OCI-LY1 (cell line): ENCODE measurements around the gene ZNF219.

Experiments used
- H2AFZ ChIP-seq: fragments of 200-600 bp; sonication (generic), shearing (Covaris generic); 2 replicates; pipeline ENCODE4 v1.6.0; 2014; ENCODE audit warnings: antibody characterized with exemption, mild to moderate bottlenecking, low read length
- H3F3A ChIP-seq: fragments of 200-600 bp; sonication (generic), shearing (Covaris generic); 2 replicates; pipeline ENCODE4 v1.6.0; 2014; ENCODE audit warnings: mild to moderate bottlenecking, antibody characterized with exemption, low read length, moderate library complexity; ENCODE audit not compliant: insufficient read depth
- H3K27ac ChIP-seq: fragments of 200-600 bp; sonication (generic); 2 replicates; pipeline ENCODE4 v1.5.1; 2014; ENCODE audit warnings: low read length, mixed run types, mild to moderate bottlenecking, low read depth; ENCODE audit not compliant: poor library complexity, severe bottlenecking
- H3K27me3 ChIP-seq: fragments of 200-600 bp; sonication (generic); 2 replicates; pipeline ENCODE4 v1.6.0; 2014; ENCODE audit warnings: antibody characterized with exemption, mild to moderate bottlenecking, low read length, moderate library complexity; ENCODE audit not compliant: insufficient read depth
- H3K36me3 ChIP-seq: fragments of 200-600 bp; sonication (generic); 2 replicates; pipeline ENCODE4 v1.6.1; 2014; ENCODE audit warnings: mild to moderate bottlenecking, antibody characterized with exemption, low read length, moderate library complexity, mixed read lengths; ENCODE audit not compliant: insufficient read depth
- H3K4me1 ChIP-seq: fragments of 200-600 bp; sonication (generic); 2 replicates; pipeline ENCODE4 v1.5.1; 2014; ENCODE audit warnings: mild to moderate bottlenecking, low read length, moderate library complexity; ENCODE audit not compliant: insufficient read depth, severe bottlenecking
- H3K4me2 ChIP-seq: fragments of 200-600 bp; sonication (generic), shearing (Covaris generic); 2 replicates; pipeline ENCODE4 v1.6.1; 2014; ENCODE audit warnings: low read length
- H3K4me3 ChIP-seq: fragments of 200-600 bp; sonication (generic); 2 replicates; pipeline ENCODE4 v1.5.1; 2014; ENCODE audit warnings: low read length, low read depth, mild to moderate bottlenecking, mixed read lengths; ENCODE audit not compliant: poor library complexity, severe bottlenecking
- H3K79me2 ChIP-seq: fragments of 200-600 bp; shearing (Covaris generic); 2 replicates; pipeline ENCODE4 v1.6.1; 2016; ENCODE audit warnings: mixed run types, low read length, mixed read lengths; ENCODE audit not compliant: insufficient read depth
- H3K9ac ChIP-seq: fragments of 200-600 bp; sonication (generic), shearing (Covaris generic); 2 replicates; pipeline ENCODE4 v1.6.1; 2014; ENCODE audit warnings: mild to moderate bottlenecking, low read length, mixed read lengths
- H3K9me2 ChIP-seq: fragments of 200-600 bp; sonication (generic), shearing (Covaris generic); 2 replicates; pipeline ENCODE4 v1.6.1; 2014; ENCODE audit warnings: low read depth, mild to moderate bottlenecking, low read length, mixed read lengths
- H3K9me3 ChIP-seq: fragments of 200-600 bp; shearing (Covaris generic); 2 replicates; pipeline ENCODE4 v1.6.1; 2014; ENCODE audit warnings: low read length, mixed read lengths
- H4K20me1 ChIP-seq: fragments of 200-600 bp; sonication (generic), shearing (Covaris generic); 2 replicates; pipeline ENCODE4 v1.6.0; 2016; ENCODE audit warnings: mild to moderate bottlenecking, low read length; ENCODE audit not compliant: insufficient read depth
- CTCF ChIP-seq: fragments of 200-600 bp; sonication (generic), shearing (Covaris generic); IDR thresholded peaks from 2 replicates; pipeline ENCODE4 v1.5.1; 2017; ENCODE audit warnings: mild to moderate bottlenecking, antibody characterized with exemption, low read length, moderate library complexity, mixed read lengths
- EZH2 ChIP-seq: fragments of 200-600 bp; sonication (generic), shearing (Covaris generic); IDR thresholded peaks from 2 replicates; pipeline ENCODE4 v1.8.0; 2017; ENCODE audit warnings: borderline replicate concordance, mixed run types, mild to moderate bottlenecking, antibody characterized with exemption, low read length, moderate library complexity, mixed read lengths

ZNF219 gene

GRCh38 chr14:21089271-21089670 lies 9.2 kb downstream of the ZNF219 start:
- no peaks in the 10 kb centered on the region for H4K20me1 ChIP-seq
- no peak overlapping the region for H3K27ac ChIP-seq
- H3F3A ChIP-seq = no peaks in the 10 kb centered on the region
- no peaks in the 10 kb centered on the region for H3K27me3 ChIP-seq
- no peak overlapping the region for H3K4me3 ChIP-seq
- no peaks in the 10 kb centered on the region for H3K9me3 ChIP-seq
- H3K79me2 ChIP-seq = no peaks in the 10 kb centered on the region
- H3K4me2 ChIP-seq = no peak overlapping the region
- TF ChIP-seq CTCF (no peak), EZH2 (no peak)
- H3K4me1 ChIP-seq = peaks cover 4% of the 10 kb centered on the region
- no peaks in the 10 kb centered on the region for H3K9me2 ChIP-seq
- H3K9ac ChIP-seq = no peak overlapping the region
- H2AFZ ChIP-seq = no peak overlapping the region
- H3K36me3 ChIP-seq = no peaks in the 10 kb centered on the region

DNA sequence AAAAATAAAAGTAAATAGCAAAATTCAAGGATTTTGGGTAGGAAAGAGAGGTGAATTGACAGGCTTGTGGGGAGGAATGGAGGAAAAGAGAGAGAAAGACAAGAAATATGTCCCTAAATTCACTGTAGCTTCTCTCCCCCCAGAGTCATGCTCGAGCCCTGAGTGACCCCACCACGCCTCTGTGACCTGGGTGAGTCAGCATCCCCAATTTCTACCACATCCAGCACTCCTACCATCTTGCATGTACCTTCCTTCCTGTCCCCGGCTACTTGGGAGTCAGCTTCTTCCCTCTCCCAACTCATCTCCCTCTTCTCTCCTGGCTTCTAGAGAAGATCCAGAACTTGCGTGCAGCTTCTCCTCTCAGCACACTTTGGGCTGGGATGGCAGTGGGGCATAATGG lies 9.8 kb downstream of the ZNF219 start:
- H3K4me2 ChIP-seq = no peak overlapping the region
- no peak overlapping the region for H2AFZ ChIP-seq
- H3K9me2 ChIP-seq = no peaks in the 10 kb centered on the region
- H3F3A ChIP-seq = no peaks in the 10 kb centered on the region
- TF ChIP-seq EZH2 (no peak), CTCF (no peak)
- H4K20me1 ChIP-seq = no peaks in the 10 kb centered on the region
- no peaks in the 10 kb centered on the region for H3K9me3 ChIP-seq
- no peaks in the 10 kb centered on the region for H3K27me3 ChIP-seq
- no peak overlapping the region for H3K27ac ChIP-seq
- no peak overlapping the region for H3K4me3 ChIP-seq
- peaks cover 4% of the 10 kb centered on the region for H3K4me1 ChIP-seq
- no peak overlapping the region for H3K9ac ChIP-seq
- no peaks in the 10 kb centered on the region for H3K79me2 ChIP-seq
- H3K36me3 ChIP-seq = no peaks in the 10 kb centered on the region

DNA sequence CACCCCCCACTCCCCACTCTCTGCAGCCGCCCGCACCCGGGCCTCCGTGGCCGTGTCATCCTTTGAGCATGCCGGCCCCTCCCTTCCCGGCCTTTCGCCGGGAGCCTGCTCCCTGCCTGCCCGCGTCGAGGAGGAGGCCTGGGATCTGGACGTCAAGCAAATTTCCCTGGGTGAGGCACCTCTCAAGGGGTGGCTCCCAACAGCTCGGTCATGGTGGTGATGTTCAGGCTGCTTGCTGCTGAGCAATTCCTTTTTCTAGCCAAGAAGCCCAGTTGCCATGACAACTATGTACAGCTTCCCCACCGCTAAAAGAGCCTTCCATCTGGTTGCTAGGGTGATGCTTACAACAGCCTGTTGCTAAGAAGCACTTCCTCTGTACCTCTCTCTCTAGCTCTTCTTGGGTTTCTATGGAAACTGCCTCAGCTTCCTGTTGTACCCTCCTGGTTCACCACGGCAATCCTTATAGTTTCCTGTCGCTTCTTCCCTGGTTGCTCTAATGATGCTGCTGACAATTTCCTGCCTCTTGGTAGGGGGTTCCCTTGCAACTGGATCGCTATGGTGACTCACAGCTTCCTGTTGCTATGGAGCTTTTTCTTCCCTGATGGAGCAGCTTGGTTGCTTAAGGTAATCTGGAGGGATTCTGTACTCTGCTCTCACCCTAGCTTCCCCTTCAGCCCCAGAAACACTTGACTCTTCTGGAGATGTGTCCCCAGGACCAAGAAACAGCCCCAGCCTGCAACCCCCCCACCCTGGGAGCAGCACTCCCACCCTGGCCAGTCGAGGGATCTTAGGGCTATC lies 11.0 kb downstream of the ZNF219 start:
- Histone ChIP-seq H3K4me2 (no peak overlapping the region), H2AFZ (no peak overlapping the region), H4K20me1 (no peaks in the 10 kb centered on the region), H3K9me2 (no peaks in the 10 kb centered on the region), H3K9me3 (no peaks in the 10 kb centered on the region), H3K79me2 (no peaks in the 10 kb centered on the region), H3K4me1 (peaks cover 4% of the 10 kb centered on the region), H3K9ac (no peak overlapping the region), H3K36me3 (no peaks in the 10 kb centered on the region), H3K27me3 (peaks cover 5% of the 10 kb centered on the region; the same call in 1 of the 2 replicates), H3K27ac (no peak overlapping the region), H3F3A (no peaks in the 10 kb centered on the region), H3K4me3 (no peak overlapping the region)
- TF ChIP-seq EZH2 (no peak), CTCF (no peak)
